HEK293 (cell line): ENCODE results near the gene HOXB7.

Experiments
- CTCF ChIP-seq: fragments of 450-650 bp; formaldehyde crosslinking; IDR thresholded peaks from 2 replicates; pipeline ENCODE4 v1.5.1; 2016; ENCODE audit warnings: missing biosample characterization, missing genetic modification characterization
- GLIS2 ChIP-seq: fragments of 450-650 bp; formaldehyde crosslinking; IDR thresholded peaks from 2 replicates; pipeline ENCODE4 v1.5.1; 2016; ENCODE audit warnings: missing biosample characterization, missing genetic modification characterization
- HOXD13 ChIP-seq: sonication (generic); formaldehyde crosslinking; IDR thresholded peaks from 2 replicates; pipeline ENCODE4 v1.8.0; 2022; ENCODE audit warnings: missing genetic modification reagents, borderline replicate concordance
- PBX3 ChIP-seq: sonication (generic); formaldehyde crosslinking; IDR thresholded peaks from 2 replicates; pipeline ENCODE4 v1.8.1; 2022; ENCODE audit warnings: mild to moderate bottlenecking, moderate library complexity, missing genetic modification reagents
- SP2 ChIP-seq: fragments of 450-650 bp; formaldehyde crosslinking; IDR thresholded peaks from 2 replicates; pipeline ENCODE4 v1.5.1; 2016; ENCODE audit warnings: missing biosample characterization, missing genetic modification characterization
- SP3 ChIP-seq: fragments of 450-650 bp; formaldehyde crosslinking; IDR thresholded peaks from 2 replicates; pipeline ENCODE4 v1.5.1; 2016; ENCODE audit warnings: missing biosample characterization, missing genetic modification characterization
- YY2 ChIP-seq: fragments of 450-650 bp; formaldehyde crosslinking; IDR thresholded peaks from 2 replicates; pipeline ENCODE4 v1.5.1; 2016; ENCODE audit warnings: missing biosample characterization, missing genetic modification characterization
- ZNF112 ChIP-seq: fragments of 450-650 bp; formaldehyde crosslinking; IDR thresholded peaks from 2 replicates; pipeline ENCODE4 v1.5.0; 2017; ENCODE audit warnings: missing biosample characterization, missing genetic modification characterization
- ZNF114 ChIP-seq: fragments of 450-650 bp; formaldehyde crosslinking; IDR thresholded peaks from 2 replicates; pipeline ENCODE4 v1.5.0; 2017; ENCODE audit warnings: missing biosample characterization, missing genetic modification characterization
- ZNF138 ChIP-seq: fragments of 450-650 bp; formaldehyde crosslinking; IDR thresholded peaks from 2 replicates; pipeline ENCODE4 v1.5.1; 2016; ENCODE audit warnings: missing biosample characterization, missing genetic modification characterization, borderline replicate concordance
- ZNF146 ChIP-seq: fragments of 450-650 bp; formaldehyde crosslinking; IDR thresholded peaks from 2 replicates; pipeline ENCODE4 v1.5.1; 2016; ENCODE audit warnings: missing biosample characterization, missing genetic modification characterization
- ZNF24 ChIP-seq: fragments of 450-650 bp; formaldehyde crosslinking; IDR thresholded peaks from 2 replicates; pipeline ENCODE4 v1.5.1; 2016; ENCODE audit warnings: missing biosample characterization, missing genetic modification characterization
- ZNF26 ChIP-seq: fragments of 450-650 bp; formaldehyde crosslinking; IDR thresholded peaks from 2 replicates; pipeline ENCODE4 v1.5.1; 2016; ENCODE audit warnings: missing biosample characterization, missing genetic modification characterization
- ZNF280C ChIP-seq: fragments of 450-650 bp; formaldehyde crosslinking; IDR thresholded peaks from 2 replicates; pipeline ENCODE4 v1.5.1; 2016; ENCODE audit warnings: missing biosample characterization, missing genetic modification characterization
- ZNF423 ChIP-seq: fragments of 450-650 bp; formaldehyde crosslinking; IDR thresholded peaks from 2 replicates; pipeline ENCODE4 v1.5.1; 2016; ENCODE audit warnings: missing biosample characterization, missing genetic modification characterization
- ZNF501 ChIP-seq: fragments of 450-650 bp; formaldehyde crosslinking; IDR thresholded peaks from 2 replicates; pipeline ENCODE4 v1.5.1; 2016; ENCODE audit warnings: missing biosample characterization, missing genetic modification characterization
- ZNF518A ChIP-seq: fragments of 450-650 bp; formaldehyde crosslinking; conservative IDR thresholded peaks from 2 replicates; pipeline ENCODE4 v1.5.1; 2016; ENCODE audit warnings: low read depth, missing biosample characterization, missing genetic modification characterization
- ZNF529 ChIP-seq: fragments of 450-650 bp; formaldehyde crosslinking; IDR thresholded peaks from 2 replicates; pipeline ENCODE4 v1.5.1; 2017; ENCODE audit warnings: missing genetic modification characterization, missing biosample characterization; ENCODE audit not compliant: insufficient replicate concordance
- ZNF530 ChIP-seq: fragments of 450-650 bp; formaldehyde crosslinking; IDR thresholded peaks from 2 replicates; pipeline ENCODE4 v1.5.1; 2016; ENCODE audit warnings: low read depth, missing biosample characterization, missing genetic modification characterization
- ZNF555 ChIP-seq: fragments of 450-650 bp; formaldehyde crosslinking; conservative IDR thresholded peaks from 2 replicates; pipeline ENCODE4 v1.5.1; 2017; ENCODE audit warnings: missing biosample characterization, mild to moderate bottlenecking, missing genetic modification characterization, inconsistent platforms
- ZNF580 ChIP-seq: fragments of 450-650 bp; formaldehyde crosslinking; IDR thresholded peaks from 2 replicates; pipeline ENCODE4 v1.5.1; 2016; ENCODE audit warnings: missing biosample characterization, missing genetic modification characterization
- ZNF600 ChIP-seq: fragments of 450-650 bp; formaldehyde crosslinking; IDR thresholded peaks from 2 replicates; pipeline ENCODE4 v1.5.1; 2016; ENCODE audit warnings: missing biosample characterization, missing genetic modification characterization
- ZNF610 ChIP-seq: fragments of 450-650 bp; formaldehyde crosslinking; IDR thresholded peaks from 2 replicates; pipeline ENCODE4 v1.5.1; 2016; ENCODE audit warnings: missing biosample characterization, missing genetic modification characterization, borderline replicate concordance
- ZNF677 ChIP-seq: fragments of 450-650 bp; IDR thresholded peaks from 2 replicates; pipeline ENCODE4 v1.5.0; 2018; ENCODE audit warnings: missing biosample characterization, mild to moderate bottlenecking, missing genetic modification characterization, moderate library complexity
- ZNF747 ChIP-seq: fragments of 450-650 bp; formaldehyde crosslinking; IDR thresholded peaks from 2 replicates; pipeline ENCODE4 v1.5.1; 2016; ENCODE audit warnings: missing biosample characterization, missing genetic modification characterization
- ZNF785 ChIP-seq: fragments of 450-650 bp; formaldehyde crosslinking; IDR thresholded peaks from 2 replicates; pipeline ENCODE4 v1.5.1; 2016; ENCODE audit warnings: missing biosample characterization, missing genetic modification characterization
- ZNF792 ChIP-seq: fragments of 450-650 bp; formaldehyde crosslinking; IDR thresholded peaks from 2 replicates; pipeline ENCODE4 v1.5.1; 2016; ENCODE audit warnings: missing biosample characterization, missing genetic modification characterization
- ZSCAN23 ChIP-seq: fragments of 450-650 bp; formaldehyde crosslinking; IDR thresholded peaks from 2 replicates; pipeline ENCODE4 v1.5.1; 2016; ENCODE audit warnings: missing biosample characterization, missing genetic modification characterization

Gene HOXB7

GRCh38 chr17:48589831-48590606, 20.8 kb downstream of the HOXB7 start, which contains the start of gene HOXB3 (continued):
- TF ChIP-seq ZNF280C (tag by site-specific recombination) (no peak), ZNF26 (tag by site-specific recombination) (no peak), ZNF501 (peak; percentile 82; the same call in 1 of the 2 replicates), HOXD13 (CRISPR knock-in tag) (no peak), ZNF518A (tag by site-specific recombination) (peak; percentile 14; the same call in 1 of the 2 replicates), ZNF677 (tag by site-specific recombination) (no peak), GLIS2 (tag by site-specific recombination) (peak; percentile 49; the same call in 1 of the 2 replicates), ZNF138 (tag by site-specific recombination) (no peak), ZNF580 (tag by site-specific recombination) (peak; percentile 96), ZNF555 (tag by site-specific recombination) (no peak), ZNF423 (0 out of 2 replicates have a peak, but pooled peaks have one; percentile 25), ZNF610 (peak; percentile 29; the same call in 1 of the 2 replicates), ZNF530 (no peak), SP3 (tag by site-specific recombination) (peak; percentile 8; the same call in 1 of the 2 replicates), SP2 (tag by site-specific recombination) (peak; percentile 57; the same call in 1 of the 2 replicates), ZNF146 (tag by site-specific recombination) (no peak), ZSCAN23 (no peak), ZNF114 (tag by site-specific recombination) (no peak), ZNF24 (tag by site-specific recombination) (peak; percentile 53; the same call in 1 of the 2 replicates), ZNF529 (tag by site-specific recombination) (no peak), YY2 (tag by site-specific recombination) (no peak), ZNF747 (no peak), ZNF600 (tag by site-specific recombination) (peak; percentile 69), PBX3 (CRISPR knock-in tag) (no peak), CTCF (tag by site-specific recombination) (no peak), ZNF112 (no peak), ZNF792 (tag by site-specific recombination) (no peak), ZNF785 (tag by site-specific recombination) (no peak)
